DOHH2 (cell line): ENCODE measurements around the gene B4GALT5.
"Not testable (repeated sequence)": the region's sequence is repeated elsewhere in the genome, so short reads cannot be mapped to it uniquely, and the experiment has no call there.

ENCODE experiments used
- H3F3A ChIP-seq: fragments of 200-600 bp; sonication (generic), shearing (Covaris generic); 2 replicates; pipeline ENCODE4 v1.6.0; 2016; ENCODE audit warnings: antibody characterized with exemption, mild to moderate bottlenecking; ENCODE audit not compliant: control insufficient read depth, insufficient read depth
- H3K27ac ChIP-seq: fragments of 200-600 bp; sonication (generic); 2 replicates; pipeline ENCODE4 v1.5.1; 2014; ENCODE audit warnings: low read depth, mild to moderate bottlenecking, low read length, moderate library complexity
- H3K27me3 ChIP-seq: fragments of 200-600 bp; sonication (generic); 2 replicates; pipeline ENCODE4 v1.6.1; 2014; ENCODE audit warnings: mild to moderate bottlenecking, low read length, mixed read lengths; ENCODE audit not compliant: control insufficient read depth
- H3K36me3 ChIP-seq: fragments of 200-600 bp; sonication (generic); 2 replicates; pipeline ENCODE4 v1.6.1; 2014; ENCODE audit warnings: mild to moderate bottlenecking, low read length, moderate library complexity, mixed read lengths; ENCODE audit not compliant: control insufficient read depth
- H3K4me1 ChIP-seq: fragments of 200-600 bp; sonication (generic); 2 replicates; pipeline ENCODE4 v1.6.1; 2014; ENCODE audit warnings: mild to moderate bottlenecking, low read length, mixed read lengths; ENCODE audit not compliant: control insufficient read depth
- H3K4me2 ChIP-seq: fragments of 200-600 bp; sonication (generic); 2 replicates; pipeline ENCODE4 v1.6.0; 2014; ENCODE audit warnings: mild to moderate bottlenecking, low read length, moderate library complexity
- H3K4me3 ChIP-seq: fragments of 200-600 bp; sonication (generic); 2 replicates; pipeline ENCODE4 v1.5.1; 2014; ENCODE audit warnings: mild to moderate bottlenecking, low read length, mixed read lengths
- H3K79me2 ChIP-seq: fragments of 200-600 bp; sonication (generic); 2 replicates; pipeline ENCODE4 v1.6.1; 2014; ENCODE audit warnings: mild to moderate bottlenecking, low read length, mixed read lengths; ENCODE audit not compliant: control insufficient read depth
- H3K9me2 ChIP-seq: fragments of 200-600 bp; sonication (generic); replicated peaks from 2 replicates; pipeline ENCODE4 v1.6.1; 2014; ENCODE audit warnings: mild to moderate bottlenecking, low read length, mixed read lengths; ENCODE audit not compliant: control insufficient read depth
- H3K9me3 ChIP-seq: fragments of 200-600 bp; sonication (generic); 2 replicates; pipeline ENCODE4 v1.6.1; 2014; ENCODE audit warnings: antibody characterized with exemption, low read length, mixed read lengths; ENCODE audit not compliant: control insufficient read depth, insufficient read depth
- H4K20me1 ChIP-seq: fragments of 200-600 bp; sonication (generic); 2 replicates; pipeline ENCODE4 v1.6.0; 2014; ENCODE audit warnings: low read depth, mild to moderate bottlenecking, antibody characterized with exemption, low read length, moderate library complexity; ENCODE audit not compliant: control insufficient read depth, insufficient read depth
- CTCF ChIP-seq: fragments of 200-600 bp; sonication (generic); IDR thresholded peaks from one replicate; pipeline ENCODE4 v1.5.1; 2014; ENCODE audit warnings: antibody characterized with exemption, mild to moderate bottlenecking, low read depth, low read length; ENCODE audit not compliant: poor library complexity, severe bottlenecking
- EZH2phosphoT487 ChIP-seq: fragments of 200-600 bp; sonication (generic); IDR thresholded peaks from 2 replicates; pipeline ENCODE4 v1.6.1; 2017; ENCODE audit warnings: borderline replicate concordance, mild to moderate bottlenecking, antibody characterized with exemption, low read length, moderate library complexity, mixed read lengths

The B4GALT5 gene

GRCh38 chr20:49725694-49726093 is 12.0 kb upstream of the B4GALT5 start:
- H4K20me1 ChIP-seq = no peaks in the 10 kb centered on the region
- H3K4me2 ChIP-seq = peak overlapping the region; percentile 46; the same call in 1 of the 2 replicates
- H3K4me3 ChIP-seq = peak overlapping the region; percentile 20; the same call in 1 of the 2 replicates
- TF ChIP-seq EZH2phosphoT487 = no peak
- no peak for TF ChIP-seq CTCF
- H3F3A ChIP-seq = peaks cover 5% of the 10 kb centered on the region
- H3K4me1 ChIP-seq = peaks cover 16% of the 10 kb centered on the region
- no peaks in the 10 kb centered on the region for H3K36me3 ChIP-seq
- H3K9me2 ChIP-seq = no peaks in the 10 kb centered on the region
- H3K79me2 ChIP-seq = no peaks in the 10 kb centered on the region
- H3K27me3 ChIP-seq = no peaks in the 10 kb centered on the region
- no peak overlapping the region for H3K27ac ChIP-seq
- no peaks in the 10 kb centered on the region for H3K9me3 ChIP-seq

DNA sequence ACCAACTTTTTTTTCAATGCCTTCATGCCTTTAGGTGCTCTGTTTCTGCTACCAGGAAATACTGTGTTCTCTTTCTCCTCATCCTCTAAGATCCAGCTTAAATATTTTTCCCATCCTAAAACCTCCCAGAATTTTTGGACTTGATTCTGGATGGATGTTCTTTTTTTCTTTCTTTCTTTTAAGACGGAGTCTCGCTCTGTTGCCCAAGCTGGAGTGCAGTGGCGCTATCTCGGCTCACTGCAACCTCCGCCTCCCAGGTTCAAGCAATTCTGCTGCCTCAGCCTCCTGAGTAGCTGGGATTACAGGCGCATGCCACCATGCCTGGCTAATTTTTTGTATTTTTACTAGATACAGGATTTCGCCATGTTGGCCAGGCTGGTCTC is 11.5 kb upstream of the B4GALT5 start:
- H4K20me1 ChIP-seq, H3F3A ChIP-seq, H3K9me2 ChIP-seq, H3K9me3 ChIP-seq, H3K27ac ChIP-seq, H3K27me3 ChIP-seq, H3K79me2 ChIP-seq, H3K36me3 ChIP-seq: not testable (repeated sequence)
- Histone ChIP-seq H3K4me1 (peaks cover 16% of the 10 kb centered on the region), H3K4me3 (peak overlapping the region; percentile 20), H3K4me2 (peak overlapping the region; percentile 46)

- peak overlapping the region; percentile 46 for H3K4me2 ChIP-seq
- no peaks in the 10 kb centered on the region for H3K79me2 ChIP-seq
- peak overlapping the region; percentile 20 for H3K4me3 ChIP-seq
- peaks cover 16% of the 10 kb centered on the region for H3K4me1 ChIP-seq
- TF ChIP-seq CTCF = no peak
- TF ChIP-seq EZH2phosphoT487 = no peak
- H3K9me2 ChIP-seq = no peaks in the 10 kb centered on the region
- no peaks in the 10 kb centered on the region for H3K9me3 ChIP-seq
- H3K27me3 ChIP-seq = no peaks in the 10 kb centered on the region
- H3F3A ChIP-seq = peaks cover 5% of the 10 kb centered on the region
- no peaks in the 10 kb centered on the region for H4K20me1 ChIP-seq
- no peak overlapping the region for H3K27ac ChIP-seq
- H3K36me3 ChIP-seq = no peaks in the 10 kb centered on the region
Observed at GRCh38 chr20:49724408-49725223, 10.9 kb upstream of the B4GALT5 start.

GRCh38 chr20:49723758-49724157 is 10.1 kb upstream of the B4GALT5 start:
- not testable (repeated sequence) for H3K27ac ChIP-seq, H3K27me3 ChIP-seq, H3K9me3 ChIP-seq, H4K20me1 ChIP-seq, H3F3A ChIP-seq, H3K4me2 ChIP-seq, H3K36me3 ChIP-seq, H3K4me3 ChIP-seq, H3K79me2 ChIP-seq, H3K9me2 ChIP-seq
- peaks cover 16% of the 10 kb centered on the region for H3K4me1 ChIP-seq

GRCh38 chr20:49721326-49721725 is 7.6 kb upstream of the B4GALT5 start:
- not testable (repeated sequence) for H3K36me3 ChIP-seq, H3K79me2 ChIP-seq, H3K9me2 ChIP-seq, H3K27ac ChIP-seq, H3K4me2 ChIP-seq, H3K9me3 ChIP-seq, H3K27me3 ChIP-seq, H3F3A ChIP-seq, H3K4me3 ChIP-seq, H4K20me1 ChIP-seq
- H3K4me1 ChIP-seq = peaks cover 16% of the 10 kb centered on the region
